ENCODE measurements around the gene IL4I1. TPM values are rescaled to one million over a fixed set of nuclear protein-coding genes. Genes with fewer than 3 reads are reported as not detected.

Gene IL4I1
- total RNA-seq, 1 donor from 2014 or later = 0.12 TPM

DNA sequence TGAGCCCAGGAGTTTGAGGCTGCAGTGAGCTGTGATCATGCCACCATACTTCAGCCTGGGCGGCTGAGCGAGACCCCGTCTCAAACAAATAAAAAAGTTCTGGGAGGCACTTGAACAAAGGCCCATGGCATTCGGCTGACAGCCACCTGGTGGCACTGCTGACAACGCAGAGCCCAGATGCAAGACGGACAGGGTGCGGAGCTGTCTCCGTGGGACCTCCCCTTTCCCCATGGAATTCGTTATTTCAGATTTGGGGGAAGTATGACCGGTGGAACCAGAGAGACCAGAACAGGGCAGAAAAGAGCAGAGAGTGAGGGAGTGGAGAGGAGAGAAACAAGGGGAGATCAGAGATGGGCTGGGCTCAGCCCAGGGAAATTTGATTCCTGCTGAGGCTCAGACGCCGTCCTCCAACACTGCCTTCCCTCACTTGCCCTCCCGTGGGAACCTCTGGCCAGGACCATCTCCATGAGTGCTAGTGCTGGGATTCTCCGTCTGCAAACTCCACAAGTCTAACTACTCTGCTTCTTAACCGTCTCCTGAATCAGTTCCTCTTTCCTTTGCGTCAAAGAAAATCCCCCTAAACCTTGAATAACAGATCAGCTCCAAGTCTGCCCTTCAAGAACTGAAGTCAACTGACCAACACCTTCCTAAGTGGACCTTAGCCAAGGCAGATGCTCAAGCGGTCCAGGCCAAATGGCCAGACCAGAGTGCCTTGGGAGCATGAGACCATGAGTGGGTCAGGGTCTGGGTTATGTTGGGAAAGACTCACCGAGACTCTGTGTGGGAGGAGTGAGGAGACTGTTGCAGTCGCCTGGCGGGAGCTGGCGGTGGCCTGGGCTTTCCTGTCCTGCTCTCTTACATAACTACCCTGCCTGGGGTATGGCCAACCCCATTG, 20.4 kb upstream of the IL4I1 start:
- TF ChIP-seq, protein P1, sequence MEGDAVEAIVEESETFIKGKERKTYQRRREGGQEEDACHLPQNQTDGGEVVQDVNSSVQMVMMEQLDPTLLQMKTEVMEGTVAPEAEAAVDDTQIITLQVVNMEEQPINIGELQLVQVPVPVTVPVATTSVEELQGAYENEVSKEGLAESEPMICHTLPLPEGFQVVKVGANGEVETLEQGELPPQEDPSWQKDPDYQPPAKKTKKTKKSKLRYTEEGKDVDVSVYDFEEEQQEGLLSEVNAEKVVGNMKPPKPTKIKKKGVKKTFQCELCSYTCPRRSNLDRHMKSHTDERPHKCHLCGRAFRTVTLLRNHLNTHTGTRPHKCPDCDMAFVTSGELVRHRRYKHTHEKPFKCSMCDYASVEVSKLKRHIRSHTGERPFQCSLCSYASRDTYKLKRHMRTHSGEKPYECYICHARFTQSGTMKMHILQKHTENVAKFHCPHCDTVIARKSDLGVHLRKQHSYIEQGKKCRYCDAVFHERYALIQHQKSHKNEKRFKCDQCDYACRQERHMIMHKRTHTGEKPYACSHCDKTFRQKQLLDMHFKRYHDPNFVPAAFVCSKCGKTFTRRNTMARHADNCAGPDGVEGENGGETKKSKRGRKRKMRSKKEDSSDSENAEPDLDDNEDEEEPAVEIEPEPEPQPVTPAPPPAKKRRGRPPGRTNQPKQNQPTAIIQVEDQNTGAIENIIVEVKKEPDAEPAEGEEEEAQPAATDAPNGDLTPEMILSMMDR (conservative IDR thresholded peaks at IDR 0.05) = peak; percentile 53
- DNase-seq (ENCODE audit: low read depth, low spot score) = no peak
- H3K27ac Mint-ChIP-seq (ENCODE audit: unreplicated experiment) = peak overlapping the region; percentile 39
- peak overlapping the region; percentile 35 for H3K4me3 Mint-ChIP-seq
- H3K27me3 Mint-ChIP-seq (ENCODE audit: low read depth) = no peaks in the 10 kb centered on the region
- H3K4me1 Mint-ChIP-seq = peaks cover 23% of the 10 kb centered on the region
- no peaks in the 10 kb centered on the region for H3K9me3 Mint-ChIP-seq
- peaks cover 32% of the 10 kb centered on the region for H3K36me3 Mint-ChIP-seq (ENCODE audit: low read depth)

DNA sequence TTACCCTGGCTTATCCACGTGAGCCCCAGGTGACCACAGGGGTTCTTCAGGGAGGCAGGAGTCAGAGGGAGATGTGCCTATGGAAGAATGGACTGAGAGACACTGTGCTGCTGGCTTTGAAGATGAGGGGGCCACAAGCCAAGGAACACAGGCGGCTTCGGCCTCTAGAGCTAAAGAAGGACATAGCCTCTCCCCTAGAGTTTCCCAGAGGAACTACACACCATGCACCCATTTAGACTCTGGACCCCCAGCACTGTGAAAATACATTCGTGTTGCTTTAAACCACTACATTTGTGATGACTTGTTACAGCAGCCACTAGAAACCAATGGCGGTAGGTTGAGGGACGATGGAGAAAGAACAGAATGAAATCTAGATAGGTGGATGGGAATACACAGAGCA, 18.6 kb upstream of the IL4I1 start:
- H3K27me3 Mint-ChIP-seq (ENCODE audit: low read depth) = peaks cover 4% of the 10 kb centered on the region
- H3K4me1 Mint-ChIP-seq = peaks cover 25% of the 10 kb centered on the region
- H3K4me3 Mint-ChIP-seq = no peak overlapping the region
- TF ChIP-seq, protein P1 (conservative IDR thresholded peaks at IDR 0.05) = no peak
- H3K27ac Mint-ChIP-seq (ENCODE audit: unreplicated experiment) = no peak overlapping the region
- DNase-seq (ENCODE audit: low read depth, low spot score) = no peak
- no peaks in the 10 kb centered on the region for H3K9me3 Mint-ChIP-seq
- peaks cover 39% of the 10 kb centered on the region for H3K36me3 Mint-ChIP-seq (ENCODE audit: low read depth)

DNA sequence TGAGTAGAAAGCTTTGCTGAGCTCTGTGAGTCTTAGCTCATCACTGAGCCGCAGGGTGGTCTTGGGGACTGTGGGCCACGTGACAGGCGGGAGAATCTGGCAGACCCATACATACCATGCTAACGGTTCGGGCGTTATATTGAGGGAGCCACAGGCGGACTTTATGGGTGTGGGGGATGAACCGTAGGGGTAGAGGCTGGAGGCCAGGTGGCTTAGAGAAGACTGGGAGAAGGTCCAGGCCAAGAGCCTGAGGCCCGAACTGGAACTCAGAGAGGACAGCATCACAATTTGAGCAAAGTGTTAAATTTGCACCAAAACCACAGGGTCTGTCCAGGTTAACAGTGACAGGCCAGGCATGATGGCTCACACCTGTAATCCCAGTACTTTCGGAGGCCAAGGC, 17.0 kb upstream of the IL4I1 start:
- Mint-ChIP-seq H3K4me1 (peaks cover 24% of the 10 kb centered on the region), H3K4me3 (no peak overlapping the region), H3K27ac (ENCODE audit: unreplicated experiment) (peak overlapping the region; percentile 58), H3K36me3 (ENCODE audit: low read depth) (peaks cover 38% of the 10 kb centered on the region), H3K9me3 (no peaks in the 10 kb centered on the region), H3K27me3 (ENCODE audit: low read depth) (peaks cover 4% of the 10 kb centered on the region)
- TF ChIP-seq, protein P1 (conservative IDR thresholded peaks at IDR 0.05) = no peak
- DNase-seq (ENCODE audit: low read depth, low spot score) = no peak

DNA sequence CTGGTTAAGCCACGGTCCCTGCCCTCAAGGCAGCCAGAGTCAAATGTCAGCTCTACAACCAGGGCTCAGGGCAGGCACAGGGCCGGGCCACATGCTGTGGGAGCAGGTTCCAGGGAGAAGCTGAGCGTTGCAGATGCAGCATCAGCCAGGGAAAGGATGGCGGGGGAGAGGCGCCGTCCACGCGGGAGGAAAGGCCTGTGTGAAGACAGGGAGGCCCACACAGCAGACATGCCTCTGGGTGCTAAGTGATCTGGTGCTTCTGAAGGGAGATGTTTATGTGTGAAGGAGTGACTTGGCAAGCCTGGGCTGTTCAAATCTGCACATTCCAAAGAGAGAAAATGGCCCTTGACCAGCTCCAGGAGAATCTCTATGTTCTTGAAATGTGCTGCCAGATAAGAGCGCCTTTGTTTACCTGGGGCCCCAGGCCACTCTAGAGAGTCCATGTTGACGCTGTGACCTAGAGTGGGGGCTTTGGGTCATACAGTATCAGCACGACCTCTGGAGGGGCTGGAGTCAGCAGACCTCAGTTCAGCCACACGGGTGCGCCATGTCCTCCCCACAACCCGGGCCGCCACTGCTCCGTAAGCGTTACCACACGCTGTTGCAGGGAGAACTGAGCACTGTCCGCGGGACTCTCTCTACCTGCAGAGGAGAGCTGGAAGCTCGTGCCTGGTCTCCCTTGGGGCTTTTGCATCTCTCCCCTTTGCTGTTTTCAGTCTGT, 16.4 kb upstream of the IL4I1 start:
- Mint-ChIP-seq H3K27ac (ENCODE audit: unreplicated experiment) (peak overlapping the region; percentile 10), H3K27me3 (ENCODE audit: low read depth) (peaks cover 4% of the 10 kb centered on the region), H3K4me1 (peaks cover 24% of the 10 kb centered on the region), H3K4me3 (no peak overlapping the region), H3K36me3 (ENCODE audit: low read depth) (peaks cover 38% of the 10 kb centered on the region), H3K9me3 (no peaks in the 10 kb centered on the region)
- TF ChIP-seq, protein P1 (conservative IDR thresholded peaks at IDR 0.05) = peak; percentile 27
- DNase-seq (ENCODE audit: low read depth, low spot score) = no peak

DNA sequence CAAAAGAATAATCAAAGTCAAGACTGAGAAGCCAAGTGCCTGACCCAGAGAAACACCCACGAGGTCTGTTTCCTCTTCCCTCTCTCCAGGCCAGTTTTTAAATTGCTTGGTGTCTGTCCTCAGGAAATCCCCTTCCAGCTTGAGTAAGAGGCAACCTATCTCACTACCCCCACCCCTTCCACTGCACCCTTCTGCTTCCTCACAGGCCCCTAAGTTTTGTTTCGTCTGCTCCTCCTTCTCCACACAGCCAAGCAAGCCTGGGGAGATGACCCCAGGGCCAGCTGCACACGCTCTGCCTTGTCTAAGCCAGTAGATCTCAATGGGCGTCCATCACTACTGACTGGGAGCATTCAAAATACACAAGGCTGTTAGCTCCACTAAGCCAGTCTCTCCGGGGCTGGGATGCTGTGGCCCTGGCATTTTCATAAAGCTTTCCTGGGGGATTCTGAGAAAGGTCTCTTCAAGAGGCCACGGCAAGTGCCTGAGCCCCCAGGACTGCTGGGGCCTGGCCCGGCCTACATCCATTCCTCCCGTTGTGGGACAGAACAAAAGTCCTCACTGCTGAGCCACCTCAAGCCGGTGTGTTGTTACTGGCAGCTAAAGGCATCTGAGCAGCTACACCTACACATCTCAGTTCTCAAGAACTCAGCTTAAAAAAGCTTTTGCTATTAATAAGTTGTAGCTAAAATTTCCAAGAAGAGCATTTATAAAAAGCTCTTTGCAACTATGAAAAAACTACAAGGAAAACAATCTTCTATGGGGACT, 14.9 kb upstream of the IL4I1 start:
- H3K27ac Mint-ChIP-seq (ENCODE audit: unreplicated experiment) = peak overlapping the region; percentile 60
- peaks cover 32% of the 10 kb centered on the region for H3K36me3 Mint-ChIP-seq (ENCODE audit: low read depth)
- H3K9me3 Mint-ChIP-seq = no peaks in the 10 kb centered on the region
- TF ChIP-seq, protein P1 (conservative IDR thresholded peaks at IDR 0.05) = no peak
- H3K4me1 Mint-ChIP-seq = peaks cover 16% of the 10 kb centered on the region
- peaks cover 4% of the 10 kb centered on the region for H3K27me3 Mint-ChIP-seq (ENCODE audit: low read depth)
- no peak for DNase-seq (ENCODE audit: low read depth, low spot score)
- peak overlapping the region; percentile 36 for H3K4me3 Mint-ChIP-seq

Data from neural crest cell (in vitro differentiated cells).